SKM-1 treated with dmso at 0.1 percent for 144 hours (cell line): ENCODE results near the gene SH3BP2.

ENCODE experiments used
- DNase-seq: peaks from one replicate; lab custom pipeline; 2025; ENCODE audit not compliant: unreplicated experiment; lab: John Stamatoyannopoulos, UW

Gene SH3BP2

DNA sequence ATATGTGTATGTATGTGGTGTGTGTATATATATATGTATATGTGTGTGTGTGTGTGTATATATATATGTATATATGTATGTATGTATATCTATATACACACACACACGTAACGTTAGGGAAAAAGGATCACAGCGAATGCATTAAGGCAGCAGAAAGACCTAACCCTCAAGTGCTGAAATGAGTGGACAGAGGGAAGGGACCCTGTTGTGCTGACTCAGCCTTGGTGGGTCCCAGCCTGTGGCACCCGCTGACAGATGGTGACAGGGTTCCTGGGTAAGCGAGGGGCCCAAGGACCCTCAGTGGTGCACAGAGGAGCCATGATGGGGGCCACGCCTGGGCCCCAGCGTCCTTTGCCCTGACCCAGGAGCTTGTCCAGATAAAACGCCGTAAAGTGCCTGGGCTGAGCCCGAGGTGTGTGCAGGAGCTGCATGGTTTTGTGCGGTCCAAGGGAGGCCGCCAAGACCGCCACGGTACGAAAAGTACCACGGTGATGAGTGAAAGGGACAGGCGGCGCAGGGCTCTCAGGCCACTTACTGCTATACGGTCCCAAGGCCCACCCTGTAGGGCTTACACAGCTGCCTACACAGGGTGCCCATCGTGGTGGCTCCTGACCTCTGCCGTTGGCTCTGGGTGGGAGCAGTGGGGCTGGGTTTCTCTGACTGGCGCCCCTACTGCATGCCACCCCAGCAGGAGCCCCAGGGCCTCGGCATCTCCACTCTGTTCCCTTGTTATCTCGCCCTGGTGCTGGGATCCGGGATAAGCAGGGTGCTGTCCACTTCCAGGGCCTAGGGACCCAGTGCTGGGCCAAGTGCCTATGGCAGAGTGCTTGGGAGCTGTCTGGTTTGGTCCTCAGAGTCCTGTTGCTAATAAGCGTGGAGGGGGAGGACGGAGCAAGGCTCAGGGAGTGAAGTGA lies 10.0 kb downstream of the SH3BP2 start:
- no peak for DNase-seq

DNA sequence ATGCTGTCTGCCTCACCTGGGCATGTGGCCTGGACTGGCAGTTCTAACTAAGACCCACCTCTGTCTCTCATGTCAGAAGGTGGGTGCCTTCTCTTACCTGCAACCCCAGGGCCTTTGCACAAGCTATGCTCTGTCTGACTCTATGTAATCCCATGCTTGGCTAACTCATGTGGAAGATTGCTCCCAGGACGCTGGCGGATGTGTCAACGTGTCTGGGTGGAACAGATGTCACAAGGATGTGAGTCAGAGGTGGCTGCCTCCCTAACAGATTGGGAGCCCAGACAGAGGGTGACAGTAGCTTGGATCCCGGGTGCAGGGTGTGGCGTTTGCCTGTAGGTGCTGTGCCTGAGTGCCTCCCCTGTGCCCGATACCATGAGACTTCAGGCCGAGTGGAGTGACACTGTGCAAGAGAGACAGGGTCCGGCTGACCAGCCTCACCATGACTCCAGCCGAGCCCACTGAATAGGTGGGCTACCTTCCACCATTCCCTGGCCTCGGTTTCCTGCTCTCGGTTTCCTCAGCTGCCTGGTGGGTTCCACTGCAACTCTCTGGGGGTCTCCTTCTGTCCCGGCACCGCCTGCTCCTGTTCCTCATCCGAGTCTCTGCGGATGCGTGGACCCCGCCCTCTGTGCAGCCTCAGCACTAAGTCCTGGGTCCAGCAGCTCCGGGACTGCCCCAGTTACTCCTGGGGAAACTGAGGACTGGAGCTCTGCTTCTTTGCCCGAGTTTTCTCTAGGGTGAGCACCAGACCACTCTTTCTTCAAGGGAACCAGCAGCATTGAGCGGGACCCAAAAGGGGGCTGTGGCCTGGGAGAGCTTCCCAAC lies 11.0 kb downstream of the SH3BP2 start:
- no peak for DNase-seq

DNA sequence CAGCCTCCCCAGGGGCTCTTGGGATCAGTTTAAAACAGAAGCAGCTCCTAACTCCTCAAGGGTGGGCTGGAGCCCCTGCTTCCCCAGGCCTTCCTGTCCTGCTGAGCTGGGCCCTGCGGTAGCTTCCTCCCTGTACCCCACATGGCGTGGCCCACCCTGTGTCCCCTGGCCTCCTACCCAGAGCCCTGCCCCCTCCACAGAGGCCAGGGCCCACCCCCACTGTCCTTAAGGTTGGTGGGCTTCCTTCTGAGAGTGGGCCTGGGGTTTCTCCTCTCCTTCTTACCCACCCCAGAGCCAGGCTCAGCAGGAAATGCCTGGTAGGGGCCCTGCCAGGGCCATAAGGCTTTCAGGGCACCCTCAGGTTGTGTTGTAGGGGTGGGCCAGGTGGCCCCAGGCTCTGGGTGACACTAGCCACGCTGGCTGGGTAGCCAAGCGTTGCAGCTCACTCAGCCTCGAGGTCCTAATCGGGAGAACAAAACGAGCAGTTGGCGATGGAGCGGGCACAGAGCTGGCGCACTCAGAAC lies 11.6 kb downstream of the SH3BP2 start:
- DNase-seq = no peak

DNA sequence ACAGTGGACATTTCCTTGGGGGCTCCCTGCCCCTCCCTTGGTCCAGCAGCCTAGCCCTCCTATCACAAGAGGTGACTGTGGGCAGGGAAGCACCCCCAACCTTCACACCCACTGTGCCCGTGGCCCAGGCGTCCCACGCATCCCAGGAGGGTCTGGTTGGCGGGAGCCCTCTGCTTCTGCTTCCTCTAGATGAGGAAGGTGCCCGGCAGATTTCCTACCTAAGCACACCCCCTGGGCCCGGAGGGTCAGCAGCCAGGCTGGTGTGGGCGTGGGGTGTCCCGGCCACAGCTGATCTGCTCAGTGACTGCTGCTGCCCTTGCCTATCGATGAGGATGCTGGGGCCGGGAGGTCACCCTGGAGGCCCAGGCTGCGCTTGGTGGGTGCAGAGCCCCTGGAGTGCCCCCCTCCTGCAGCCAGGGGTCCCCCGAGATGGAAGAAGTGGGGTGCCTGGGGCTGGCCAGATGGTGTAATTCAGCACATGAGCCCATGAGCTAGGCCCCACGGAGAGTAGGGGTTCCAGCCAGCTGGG lies 12.2 kb downstream of the SH3BP2 start:
- no peak for DNase-seq

DNA sequence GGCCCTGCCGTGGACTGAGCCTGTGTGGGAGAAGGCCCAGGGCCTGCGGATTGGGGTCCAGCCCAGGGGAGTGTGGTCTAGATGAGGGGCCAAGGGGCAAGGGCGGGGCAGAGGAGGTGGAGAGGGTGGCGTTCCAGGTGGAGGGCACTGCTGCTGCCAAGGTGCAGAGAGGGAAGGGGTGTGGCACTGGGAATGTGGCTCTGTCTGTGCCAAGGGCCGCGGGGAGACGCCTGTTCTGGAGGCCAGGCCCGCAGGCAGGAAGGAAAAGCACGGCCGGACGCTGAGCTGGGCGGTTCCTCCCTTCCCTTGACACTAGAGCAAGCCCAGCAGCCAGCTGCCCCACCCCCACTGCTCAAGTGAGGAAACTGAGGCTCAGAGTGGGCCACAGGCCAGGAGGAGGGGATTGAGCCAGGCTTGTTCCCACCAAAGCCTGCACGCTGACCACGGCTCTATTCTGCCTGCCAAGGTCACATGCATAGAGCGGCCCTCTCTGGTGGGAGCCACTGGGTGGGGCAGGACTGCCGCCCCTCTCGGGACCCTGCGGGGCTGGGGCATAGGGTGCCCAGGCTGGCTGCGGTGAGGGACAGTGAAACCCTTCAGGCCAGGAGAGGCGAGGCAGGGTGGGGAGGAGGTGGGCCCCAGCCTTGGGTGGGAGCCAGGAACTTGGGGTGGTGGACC lies 13.0 kb downstream of the SH3BP2 start:
- no peak for DNase-seq

DNA sequence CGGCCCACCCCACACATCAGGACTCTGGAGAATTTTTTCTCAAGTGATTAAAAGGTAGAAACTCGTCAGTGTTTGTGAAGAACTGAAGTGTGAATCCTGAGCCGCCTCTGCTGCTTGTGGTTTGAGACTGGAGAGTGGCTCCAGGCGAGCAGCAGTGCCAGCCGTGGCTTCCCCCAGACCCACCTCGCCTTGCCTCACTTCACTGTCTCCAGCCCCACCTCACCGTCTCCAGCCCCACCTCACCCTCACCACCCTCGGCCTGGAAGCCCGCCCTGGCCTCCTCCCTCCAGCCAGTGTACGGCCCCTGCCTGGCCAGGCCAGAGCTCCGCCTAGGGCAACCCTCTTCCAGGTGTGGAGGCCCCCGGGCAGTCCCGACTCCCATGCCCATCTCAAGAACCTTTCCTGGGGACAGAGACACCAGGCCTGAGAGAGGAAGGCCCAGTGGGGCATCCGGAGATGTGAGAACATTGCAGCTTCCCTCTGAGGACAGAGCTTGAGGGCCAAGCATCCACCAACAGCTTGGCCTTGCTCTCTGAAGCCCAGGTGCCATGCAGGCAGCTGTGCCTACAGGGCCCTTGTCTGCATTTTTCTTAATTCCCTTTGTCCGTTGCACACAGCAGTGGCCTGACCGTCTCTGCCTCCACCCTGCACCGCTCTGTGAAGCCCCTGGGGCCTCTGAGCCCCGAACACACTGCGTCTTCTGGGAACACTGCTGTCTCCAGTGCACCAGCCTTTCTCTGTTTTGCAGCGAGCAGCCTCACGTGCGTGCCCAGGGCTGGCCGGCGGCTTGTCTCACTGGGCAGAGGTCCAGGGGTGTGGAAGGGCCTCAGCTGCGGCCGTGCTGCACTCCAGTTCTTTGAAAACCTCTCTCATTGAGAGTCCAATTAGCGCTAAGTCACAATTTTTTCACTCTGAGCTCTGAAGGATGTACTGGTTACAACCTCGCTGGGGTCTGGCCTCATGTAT lies 13.8 kb downstream of the SH3BP2 start:
- DNase-seq = no peak

DNA sequence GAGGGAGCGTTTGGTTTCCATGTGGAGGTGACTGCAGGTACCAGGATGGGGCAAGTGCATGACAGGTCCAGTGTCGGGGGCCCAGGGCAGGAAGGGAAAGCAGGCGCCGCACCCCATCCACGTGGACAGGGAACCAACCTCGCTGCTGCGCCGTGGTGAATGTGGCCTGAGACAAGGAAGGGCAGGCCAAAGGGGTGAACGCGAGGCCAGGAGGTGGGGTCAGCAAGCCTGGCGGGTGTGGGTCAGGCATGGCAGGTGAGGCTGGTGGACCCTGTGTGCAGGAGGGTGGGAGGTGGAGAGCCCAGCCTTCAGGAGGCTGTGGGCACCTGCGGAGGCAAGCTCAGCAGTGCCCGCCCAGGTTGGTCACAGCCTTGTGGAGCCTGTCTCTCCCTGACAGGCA lies 14.7 kb downstream of the SH3BP2 start:
- no peak for DNase-seq

DNA sequence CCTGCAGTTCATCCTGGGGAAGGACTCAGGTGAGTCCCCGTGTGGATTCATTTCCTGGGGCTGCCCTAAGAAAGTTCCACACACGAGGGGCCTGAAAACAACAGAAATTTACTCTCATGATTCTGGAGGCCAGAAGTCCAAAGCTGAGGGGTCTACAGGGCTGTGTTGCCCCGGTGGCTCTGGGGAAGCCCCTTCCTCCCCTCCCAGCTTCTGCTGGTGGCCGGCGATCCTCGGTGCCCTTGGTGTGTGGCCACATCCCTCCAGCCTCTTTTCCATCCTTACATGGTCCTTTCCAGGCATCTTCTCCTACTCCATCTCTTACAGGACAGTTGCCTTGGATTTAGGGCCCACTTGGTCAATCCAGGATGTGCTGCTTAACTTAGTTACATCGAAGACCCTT lies 15.1 kb downstream of the SH3BP2 start:
- DNase-seq = no peak

DNA sequence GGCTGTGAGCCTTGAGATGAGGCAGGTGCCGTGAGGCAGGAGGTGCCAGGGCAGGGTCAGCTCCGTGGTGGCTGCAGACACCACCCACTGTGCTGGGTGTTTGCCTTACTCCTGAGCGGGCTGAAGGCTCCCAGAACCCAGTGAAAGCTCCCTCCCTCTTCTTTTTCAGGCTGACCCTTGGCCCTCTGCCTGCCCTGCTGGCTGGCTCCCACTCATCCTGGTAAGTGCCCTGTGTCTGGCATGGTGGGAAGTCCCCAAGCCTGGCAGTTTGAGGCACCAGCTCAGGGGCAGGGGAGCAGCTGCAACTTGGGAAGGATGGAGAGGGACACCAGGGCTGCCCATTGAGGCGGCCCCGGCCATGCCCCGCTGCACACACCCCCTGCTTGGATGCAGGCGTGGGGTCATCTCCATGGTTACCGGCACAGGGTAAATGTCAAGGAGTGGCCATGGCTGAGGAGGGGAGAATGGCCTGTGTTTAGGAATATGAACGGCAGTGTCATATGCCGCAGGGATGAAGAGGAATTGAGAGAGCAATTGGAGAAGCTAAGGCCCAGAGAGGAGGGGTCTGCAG lies 16.8 kb downstream of the SH3BP2 start:
- no peak for DNase-seq

DNA sequence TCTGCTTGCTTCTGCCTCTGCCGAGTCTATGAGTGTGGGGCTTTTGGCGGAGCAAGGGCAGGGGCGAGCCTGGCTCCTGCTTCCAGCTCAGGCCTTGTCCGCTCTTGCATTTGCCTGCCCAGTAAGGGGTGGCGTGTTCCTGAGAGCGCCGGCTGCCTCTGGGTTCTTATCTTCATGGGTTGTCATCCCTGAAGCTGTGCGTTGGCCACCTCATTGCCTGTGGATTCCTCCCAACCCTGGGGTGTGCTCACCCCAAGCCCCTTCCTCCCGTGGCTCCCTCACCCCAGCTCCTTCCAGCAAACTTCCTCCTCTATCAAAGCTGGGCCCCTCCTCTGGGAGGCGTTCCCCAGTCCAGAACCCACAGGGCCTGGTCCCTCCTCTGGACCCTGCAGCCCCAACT lies 17.5 kb downstream of the SH3BP2 start:
- DNase-seq = no peak

DNA sequence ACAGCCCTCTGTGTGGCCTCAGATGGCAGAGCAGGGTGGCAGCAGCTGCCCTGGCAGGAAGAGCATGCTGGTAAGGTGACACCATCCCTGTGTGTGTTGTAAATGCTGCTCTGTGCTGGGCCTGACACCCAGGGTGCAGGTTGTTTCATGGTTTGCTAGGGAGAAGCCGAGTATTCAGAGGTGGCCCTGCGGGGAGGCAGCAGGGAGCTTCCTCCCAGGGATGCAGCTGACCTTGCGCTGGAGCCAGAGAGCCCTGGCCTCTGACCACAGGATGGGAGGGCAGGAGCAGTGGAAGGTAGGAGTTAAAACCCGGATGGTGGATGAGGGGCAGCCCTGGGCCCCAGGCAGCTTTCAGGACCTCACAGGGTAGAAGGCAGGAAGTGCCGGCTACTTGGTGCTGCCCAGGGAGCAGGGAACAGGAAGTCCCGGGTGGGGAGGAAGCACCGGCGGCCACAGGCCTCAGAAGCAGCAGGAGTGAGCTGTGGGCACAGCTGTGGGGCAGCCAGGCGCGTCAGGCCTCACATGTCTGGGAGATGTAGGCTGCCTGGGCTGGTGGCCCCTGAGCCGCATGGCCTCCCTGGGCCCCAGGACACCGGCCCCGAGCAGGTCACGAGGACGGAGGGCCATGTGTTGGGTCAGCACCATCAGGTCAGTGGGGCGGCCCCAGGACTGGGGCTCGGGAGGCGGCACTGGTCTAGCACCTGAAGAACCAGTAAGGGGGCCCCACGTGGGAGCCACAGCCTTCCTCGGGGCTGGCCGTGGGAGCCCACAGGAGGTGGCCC lies 19.1 kb downstream of the SH3BP2 start:
- peak; percentile 99 for DNase-seq

DNA sequence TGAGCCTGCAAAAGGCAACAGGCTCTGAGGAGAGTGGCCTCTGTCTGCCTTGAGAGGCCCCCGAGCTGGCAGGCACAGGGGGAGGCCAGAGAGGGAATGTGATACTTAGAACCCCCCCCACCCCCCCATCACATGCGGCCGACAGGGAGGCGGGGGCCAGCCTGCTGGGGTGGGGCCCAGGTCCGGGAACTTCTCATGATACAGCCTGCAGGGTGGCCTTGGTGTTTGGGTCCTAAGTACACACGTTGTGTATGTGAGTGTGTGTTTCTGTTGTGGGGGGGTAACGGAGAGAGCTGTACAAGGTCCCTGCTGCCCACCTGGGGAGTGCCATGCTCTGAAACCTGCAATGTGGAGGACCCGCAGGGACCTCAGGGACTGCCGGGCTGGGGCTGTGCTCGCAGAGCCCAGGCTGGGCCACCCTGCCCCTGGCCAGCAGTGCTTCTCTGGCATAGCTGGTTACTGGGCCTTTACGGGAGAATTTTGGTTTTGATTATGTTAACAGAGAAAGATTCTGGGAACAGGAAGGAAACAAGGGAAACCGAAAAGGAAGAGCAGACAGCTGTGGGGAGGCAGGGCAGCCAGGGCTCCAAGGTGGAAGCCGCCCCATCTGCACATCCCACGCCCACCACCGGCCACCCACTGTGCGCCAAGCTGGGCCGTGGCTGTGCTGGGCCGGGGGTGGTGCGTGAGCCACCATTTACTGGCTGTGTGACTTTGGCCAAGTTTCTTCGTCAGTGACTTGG lies 19.9 kb downstream of the SH3BP2 start:
- no peak for DNase-seq

DNA sequence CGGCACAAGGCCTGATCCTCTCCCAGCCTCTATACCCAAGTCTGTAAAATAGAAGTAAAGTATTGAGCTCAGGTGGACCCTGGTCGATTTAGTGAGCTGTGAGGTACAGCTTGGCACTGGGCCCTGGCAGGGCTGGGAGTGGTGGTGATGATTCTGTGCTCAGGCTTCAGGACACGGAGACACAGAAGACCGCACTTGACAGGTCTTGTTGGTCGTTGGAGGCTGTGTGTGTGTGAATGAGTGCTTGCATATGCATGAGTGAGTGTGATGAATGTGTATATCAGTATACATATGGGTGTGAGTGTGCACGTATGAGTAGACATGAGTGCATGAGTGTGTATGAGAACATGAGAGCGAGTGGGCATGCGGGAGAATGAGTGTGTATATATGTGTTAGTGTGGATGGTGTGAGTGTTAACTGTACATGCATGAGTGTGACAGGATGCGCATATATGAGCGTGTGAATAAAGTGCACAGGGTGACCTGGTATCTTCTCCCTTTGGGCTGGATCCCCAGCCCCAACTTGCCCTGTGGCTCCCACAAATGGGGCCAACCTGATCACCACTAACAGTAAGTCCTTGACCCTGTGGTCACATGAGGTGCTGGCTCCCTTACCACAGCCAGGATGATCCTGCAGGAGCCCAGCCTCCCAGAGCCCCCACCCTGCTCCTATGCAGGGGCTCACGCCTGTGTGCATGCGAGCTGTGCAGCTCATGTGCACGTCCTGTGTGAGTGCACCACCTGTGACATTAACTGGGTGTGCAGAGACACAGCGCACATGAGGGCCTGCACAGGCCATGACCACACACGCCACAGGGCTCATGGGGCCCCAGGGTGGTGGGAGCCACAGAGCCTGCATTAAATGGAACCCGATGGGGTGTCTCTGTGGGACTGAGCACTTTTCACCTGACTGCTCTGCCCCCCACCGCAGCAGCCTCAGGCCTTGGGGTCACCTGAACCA lies 20.8 kb downstream of the SH3BP2 start:
- DNase-seq = no peak

DNA sequence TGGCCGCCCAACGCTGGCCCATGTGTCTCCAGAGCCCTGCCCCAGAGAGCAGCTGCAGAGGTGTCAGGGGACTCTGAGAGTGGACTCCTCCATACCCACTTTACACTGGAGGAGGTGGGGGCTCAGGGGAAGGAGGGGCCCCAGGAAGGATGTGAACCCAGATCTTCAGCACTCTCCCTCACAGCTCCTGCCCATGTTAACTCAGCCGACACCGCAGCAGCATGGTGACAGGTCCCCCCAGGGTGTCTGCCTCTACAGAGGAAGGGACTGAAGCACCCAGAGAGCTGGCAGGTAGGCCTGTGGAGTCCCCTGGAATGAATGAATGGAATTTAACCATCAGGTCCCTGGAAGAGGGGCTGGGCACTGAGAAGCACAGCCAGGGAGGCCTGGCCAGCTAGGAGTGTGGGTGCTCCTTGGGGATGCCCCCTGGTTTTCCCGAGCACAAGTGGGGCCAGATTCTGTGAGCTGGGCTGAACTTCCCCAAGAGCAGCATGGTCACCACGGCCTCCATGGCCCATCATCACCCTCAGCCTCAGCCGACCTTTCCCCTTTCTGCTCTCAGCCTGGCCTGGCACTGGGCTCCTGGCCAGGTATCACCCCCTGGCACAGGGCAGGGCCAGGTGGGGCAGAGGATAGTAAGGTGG lies 21.9 kb downstream of the SH3BP2 start:
- DNase-seq = no peak

DNA sequence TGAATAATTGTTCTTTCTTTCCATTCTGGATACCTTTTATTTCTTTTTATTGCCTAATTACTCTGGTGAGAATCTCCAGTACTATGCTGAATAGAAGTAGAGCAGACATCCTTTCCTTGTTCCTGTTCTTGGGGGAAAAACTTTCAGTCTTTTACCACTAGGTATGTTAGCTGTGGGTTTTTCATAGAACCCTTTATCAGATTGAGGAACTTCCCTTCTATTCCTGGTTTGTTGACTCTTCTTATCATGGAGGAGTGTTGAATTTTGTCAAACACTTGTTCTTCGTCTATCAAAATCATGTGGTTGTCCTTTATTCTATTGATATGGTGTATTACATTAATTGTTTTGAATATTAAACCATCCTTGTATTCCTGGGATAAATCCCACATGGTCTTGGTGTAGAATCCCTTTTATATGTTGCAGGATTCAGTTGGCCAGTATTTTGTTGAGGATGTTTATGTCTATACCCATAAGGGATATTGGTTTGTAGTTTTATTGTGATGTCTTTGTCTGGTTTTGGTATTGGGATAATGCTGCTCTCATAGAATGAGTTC lies 23.6 kb downstream of the SH3BP2 start:
- DNase-seq = peak; percentile 53

DNA sequence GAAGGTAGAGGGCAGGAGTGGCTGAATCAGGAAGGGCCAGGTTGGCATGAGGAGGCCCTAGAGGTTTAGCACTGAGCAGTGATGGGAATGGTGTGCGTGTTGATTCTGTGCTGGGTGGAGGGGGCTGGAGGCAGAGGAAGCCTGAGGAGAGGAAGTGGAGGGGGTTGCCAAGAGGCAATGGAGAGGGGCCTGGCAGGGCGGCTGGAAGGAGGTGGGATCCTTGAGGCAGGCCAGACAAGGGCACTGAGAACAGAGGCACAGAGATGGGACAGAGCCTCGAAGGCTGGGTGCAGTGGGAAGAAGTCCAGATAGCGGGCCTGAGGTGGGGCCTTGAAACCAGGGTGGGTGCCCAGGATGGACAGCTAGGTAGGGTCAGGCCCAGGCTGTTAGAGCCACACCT lies 24.3 kb downstream of the SH3BP2 start:
- DNase-seq = no peak
